PC-9 (cell line): ENCODE results near the gene PAM16. TPM values are rescaled to one million over a fixed set of nuclear protein-coding genes. Genes with fewer than 3 reads are reported as not detected.
A peak's percentile ranks its signal among the peaks of the same experiment; 100 is the strongest.

Source experiments
- BruUV-seq: library from RNA; stranded (reverse); fragments of 400-500 nt; replicated peaks from 2 replicates; lab custom pipeline; 2021; lab: Mats Ljungman, UMichigan
- CTCF ChIA-PET: fragments of 300-600 bp; sonication (Branson Sonifier 250); formaldehyde crosslinking; loops from one replicate; lab custom pipeline; 2022; ENCODE audit warnings: antibody characterized with exemption; lab: Charles Lee
- POLR2A ChIA-PET: fragments of 300-600 bp; sonication (Branson Sonifier 250); formaldehyde crosslinking; loops from one replicate; lab custom pipeline; 2022; ENCODE audit warnings: antibody characterized with exemption; ENCODE audit not compliant: unreplicated experiment; lab: Charles Lee
- DNase-seq, 2 experiments: peaks; one replicate each; pipeline versions ENCODE4 v3.0.0 to v3.0.0-alpha.2; 2015 to 2022; ENCODE audit warnings: mixed read lengths in 1 of 2
- H2AFZ ChIP-seq: fragments of 200-600 bp; sonication (generic); 2 replicates; pipeline ENCODE4 v1.8.1; 2017; ENCODE audit warnings: antibody characterized with exemption
- H3F3A ChIP-seq: fragments of 200-600 bp; sonication (generic); 2 replicates; pipeline ENCODE4 v1.8.1; 2017; ENCODE audit warnings: antibody characterized with exemption, mild to moderate bottlenecking, low read depth; ENCODE audit not compliant: insufficient read depth
- H3K27ac ChIP-seq: fragments of 200-600 bp; sonication (generic); 2 replicates; pipeline ENCODE4 v1.6.1; 2016; ENCODE audit warnings: mixed run types
- H3K27me3 ChIP-seq: fragments of 200-600 bp; sonication (generic); 2 replicates; pipeline ENCODE4 v1.6.1; 2016; ENCODE audit warnings: low read depth, mixed run types; ENCODE audit not compliant: insufficient read depth
- H3K36me3 ChIP-seq: fragments of 200-600 bp; sonication (generic); 2 replicates; pipeline ENCODE4 v1.6.1; 2016; ENCODE audit warnings: low read depth, mixed run types
- H3K4me1 ChIP-seq: fragments of 200-600 bp; sonication (generic); replicated peaks from 2 replicates; pipeline ENCODE4 v1.6.1; 2016; ENCODE audit warnings: mixed run types; ENCODE audit not compliant: insufficient read depth
- H3K4me2 ChIP-seq: fragments of 200-600 bp; sonication (generic); 2 replicates; pipeline ENCODE4 v1.6.1; 2017; ENCODE audit warnings: mixed run types
- H3K4me3 ChIP-seq: fragments of 200-600 bp; sonication (generic); 2 replicates; pipeline ENCODE4 v1.6.1; 2016; ENCODE audit warnings: mixed run types
- H3K79me2 ChIP-seq: fragments of 200-600 bp; sonication (generic); 2 replicates; pipeline ENCODE4 v1.6.1; 2017; ENCODE audit warnings: low read depth, mixed run types
- H3K9me2 ChIP-seq: fragments of 200-600 bp; sonication (generic); 2 replicates; pipeline ENCODE4 v1.8.1; 2017; ENCODE audit warnings: mild to moderate bottlenecking; ENCODE audit not compliant: insufficient read depth
- H3K9me3 ChIP-seq: fragments of 200-600 bp; sonication (generic); 2 replicates; pipeline ENCODE4 v1.8.1; 2016; ENCODE audit warnings: low read depth; ENCODE audit not compliant: insufficient read depth
- H4K20me1 ChIP-seq: fragments of 200-600 bp; sonication (generic); 2 replicates; pipeline ENCODE4 v1.8.1; 2017; ENCODE audit not compliant: insufficient read depth
- CTCF ChIP-seq: fragments of 200-600 bp; sonication (generic); conservative IDR thresholded peaks from 2 replicates; pipeline ENCODE4 v1.6.1; 2017; ENCODE audit warnings: mixed run types, antibody characterized with exemption, mild to moderate bottlenecking, moderate library complexity
- EZH2 ChIP-seq: fragments of 200-600 bp; sonication (generic); IDR thresholded peaks from 2 replicates; pipeline ENCODE4 v1.8.0; 2017; ENCODE audit warnings: antibody characterized with exemption, low read depth
- intact Hi-C: fragments of 100-400 bp; cut with micrococcal nuclease; formaldehyde crosslinking; loops from one replicate; pipeline ENCODE4 v1.10.0; 2022; ENCODE audit not compliant: unreplicated experiment
- total RNA-seq: library from RNA; stranded (reverse); gene quantifications from 2 replicates; pipeline ENCODE4 v1.2.3, GENCODE V29; 2021

PAM16 gene
- total RNA-seq, 1 experiment from 2014 or later: 95.9 TPM

GRCh38 chr16:4316864-4317531, 34.1 kb downstream of the PAM16 start:
- peaks cover 20% of the 10 kb centered on the region for H3K4me1 ChIP-seq
- H3K27ac ChIP-seq: no peak overlapping the region
- ChIA-PET POLR2A (interaction anchor here (0.6 to 1.4 kb wide), 4 partner anchors 27 to 1292 kb away, joined by 3 to 24 read pairs (median 8); no protein-coding TSS in a partner anchor), CTCF (interaction anchor here (0.5 to 1.3 kb wide), 6 partner anchors 9 to 117 kb away, joined by 3 to 4 read pairs (median 4); no protein-coding TSS in a partner anchor)
- DNase-seq: peak; percentile 77 to 98
- H3K9me2 ChIP-seq: no peaks in the 10 kb centered on the region
- H3K79me2 ChIP-seq: peaks cover 23% of the 10 kb centered on the region
- H3K4me2 ChIP-seq: peak overlapping the region; percentile 98
- BruUV-seq: no TSS peak
- TF ChIP-seq EZH2 (no peak), CTCF (no peak)
- H2AFZ ChIP-seq: peak overlapping the region; percentile 86
- peak overlapping the region; percentile 78 for H3K4me3 ChIP-seq
- H3K9me3 ChIP-seq: no peaks in the 10 kb centered on the region
- peaks cover 29% of the 10 kb centered on the region for H3F3A ChIP-seq
- no peaks in the 10 kb centered on the region for H3K27me3 ChIP-seq
- intact Hi-C loops: loop anchor here (1.0 to 5.0 kb wide), 3 partner anchors 8 to 45 kb away; partner anchors contain the start of gene TFAP4
- peaks cover 27% of the 10 kb centered on the region for H4K20me1 ChIP-seq
- H3K36me3 ChIP-seq: no peaks in the 10 kb centered on the region

GRCh38 chr16:4316108-4316863, 34.8 kb downstream of the PAM16 start:
- no peak for TF ChIP-seq EZH2
- TF ChIP-seq CTCF: no peak
- H3K4me1 ChIP-seq: peaks cover 20% of the 10 kb centered on the region
- H3K27me3 ChIP-seq: no peaks in the 10 kb centered on the region
- H3K9me2 ChIP-seq: no peaks in the 10 kb centered on the region
- H3K4me2 ChIP-seq: peak overlapping the region; percentile 98
- no peaks in the 10 kb centered on the region for H3K9me3 ChIP-seq
- BruUV-seq: no TSS peak
- intact Hi-C loops: loop anchor here (5.0 kb wide), 1 partner anchor 44 kb away; the partner anchor contains the start of gene TFAP4
- no peak overlapping the region for H3K27ac ChIP-seq
- peak overlapping the region; percentile 86 for H2AFZ ChIP-seq
- ChIA-PET CTCF (interaction anchor here (0.5 to 1.3 kb wide), 4 partner anchors 8 to 116 kb away, joined by 3 to 21 read pairs (median 4); no protein-coding TSS in a partner anchor), POLR2A (interaction anchor here (0.6 kb wide), 1 partner anchor 22 kb away, joined by 14 read pairs; no protein-coding TSS in a partner anchor)
- peak overlapping the region; percentile 78 for H3K4me3 ChIP-seq
- H3K79me2 ChIP-seq: peaks cover 23% of the 10 kb centered on the region
- H4K20me1 ChIP-seq: peaks cover 26% of the 10 kb centered on the region
- H3K36me3 ChIP-seq: no peaks in the 10 kb centered on the region
- peak in 1 of 2 experiments; percentile 42 for DNase-seq
- peaks cover 29% of the 10 kb centered on the region for H3F3A ChIP-seq
